Peyer's patch (tissue), 4 donors: ENCODE data around the gene USP24.

Source experiments
- POLR2A ChIP-seq, 2 donors: fragments of 450-650 bp; IDR thresholded peaks; one replicate each; pipeline ENCODE4 v1.5.1; 2017; ENCODE audit warnings: antibody characterized with exemption in 2 of 2, mild to moderate bottlenecking in 2 of 2, moderate library complexity in 2 of 2
- TF ChIP-seq, protein P1 (sequence below), 6 experiments: fragments of 450-650 bp in 4 of 6; fragments of 200-600 bp in 2 of 6; sonication (generic) in 1 of 6; IDR thresholded peaks; one replicate each; pipeline ENCODE4 v1.5.1; 2017 to 2019; ENCODE audit warnings: antibody characterized with exemption in 6 of 6, mild to moderate bottlenecking in 3 of 6, moderate library complexity in 1 of 6

DNA sequence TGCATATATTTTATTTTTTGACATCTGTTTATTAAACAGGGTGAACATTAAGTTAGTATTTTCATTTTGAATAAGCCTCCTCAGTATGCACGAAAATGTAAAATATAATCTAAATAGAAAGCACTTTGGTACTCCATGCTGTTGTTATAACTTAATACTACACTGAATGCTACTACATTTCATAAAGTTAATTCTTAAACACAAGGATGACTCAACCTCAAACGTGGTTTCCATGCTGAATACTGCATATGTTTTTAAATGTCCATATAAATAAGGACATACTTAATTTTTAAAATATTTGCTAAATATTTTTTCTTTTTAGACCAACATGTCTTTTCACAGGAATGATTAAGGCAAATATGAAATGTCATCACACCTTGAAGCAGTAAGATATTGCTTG, 83.9 kb downstream of the USP24 start:
- TF ChIP-seq, protein P1, sequence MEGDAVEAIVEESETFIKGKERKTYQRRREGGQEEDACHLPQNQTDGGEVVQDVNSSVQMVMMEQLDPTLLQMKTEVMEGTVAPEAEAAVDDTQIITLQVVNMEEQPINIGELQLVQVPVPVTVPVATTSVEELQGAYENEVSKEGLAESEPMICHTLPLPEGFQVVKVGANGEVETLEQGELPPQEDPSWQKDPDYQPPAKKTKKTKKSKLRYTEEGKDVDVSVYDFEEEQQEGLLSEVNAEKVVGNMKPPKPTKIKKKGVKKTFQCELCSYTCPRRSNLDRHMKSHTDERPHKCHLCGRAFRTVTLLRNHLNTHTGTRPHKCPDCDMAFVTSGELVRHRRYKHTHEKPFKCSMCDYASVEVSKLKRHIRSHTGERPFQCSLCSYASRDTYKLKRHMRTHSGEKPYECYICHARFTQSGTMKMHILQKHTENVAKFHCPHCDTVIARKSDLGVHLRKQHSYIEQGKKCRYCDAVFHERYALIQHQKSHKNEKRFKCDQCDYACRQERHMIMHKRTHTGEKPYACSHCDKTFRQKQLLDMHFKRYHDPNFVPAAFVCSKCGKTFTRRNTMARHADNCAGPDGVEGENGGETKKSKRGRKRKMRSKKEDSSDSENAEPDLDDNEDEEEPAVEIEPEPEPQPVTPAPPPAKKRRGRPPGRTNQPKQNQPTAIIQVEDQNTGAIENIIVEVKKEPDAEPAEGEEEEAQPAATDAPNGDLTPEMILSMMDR (IDR thresholded peaks at IDR 0.05): no peak
- TF ChIP-seq POLR2A (IDR thresholded peaks at IDR 0.05): no peak
